Anterior cingulate cortex (tissue), 58 donors: Measurements from ENCODE around the gene AUH.
A peak's percentile ranks its signal among the peaks of the same experiment; 100 is the strongest.

Source experiments
- DNase-seq, 58 donors: peaks; one replicate each; lab custom pipeline; 2025; lab: John Stamatoyannopoulos, UW

AUH gene

DNA sequence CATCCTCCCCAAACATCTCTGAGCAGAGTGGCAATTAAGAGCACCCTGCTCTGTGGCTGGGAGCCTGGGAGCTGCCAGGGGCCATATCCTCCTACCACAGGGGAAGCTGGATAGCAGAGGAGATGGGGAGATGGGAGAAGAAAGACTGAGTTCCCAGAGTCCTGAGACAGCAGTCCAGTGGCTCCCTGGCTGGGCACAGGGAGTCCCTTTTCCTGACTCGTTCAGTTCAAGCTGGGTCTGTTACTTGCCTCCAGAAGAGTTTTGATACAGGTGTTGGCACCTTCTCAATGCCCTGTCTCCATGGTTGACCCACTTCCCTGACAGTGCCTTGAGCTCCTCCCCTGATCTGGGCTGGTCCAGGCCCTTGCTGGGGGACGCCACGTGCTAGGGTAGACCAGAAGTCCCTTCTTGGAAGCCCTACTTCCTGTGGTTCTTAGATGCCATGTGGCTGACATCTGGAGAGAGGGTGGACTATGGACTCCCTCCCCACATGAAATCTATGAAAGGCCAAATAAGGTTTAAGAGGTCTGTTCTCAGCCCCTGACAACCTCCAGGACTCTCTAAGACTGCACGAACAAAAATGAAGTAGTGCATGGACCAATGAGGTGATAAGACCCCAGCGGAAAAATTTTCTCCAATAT is 166.2 kb downstream of the AUH start:
- no peak for DNase-seq

DNA sequence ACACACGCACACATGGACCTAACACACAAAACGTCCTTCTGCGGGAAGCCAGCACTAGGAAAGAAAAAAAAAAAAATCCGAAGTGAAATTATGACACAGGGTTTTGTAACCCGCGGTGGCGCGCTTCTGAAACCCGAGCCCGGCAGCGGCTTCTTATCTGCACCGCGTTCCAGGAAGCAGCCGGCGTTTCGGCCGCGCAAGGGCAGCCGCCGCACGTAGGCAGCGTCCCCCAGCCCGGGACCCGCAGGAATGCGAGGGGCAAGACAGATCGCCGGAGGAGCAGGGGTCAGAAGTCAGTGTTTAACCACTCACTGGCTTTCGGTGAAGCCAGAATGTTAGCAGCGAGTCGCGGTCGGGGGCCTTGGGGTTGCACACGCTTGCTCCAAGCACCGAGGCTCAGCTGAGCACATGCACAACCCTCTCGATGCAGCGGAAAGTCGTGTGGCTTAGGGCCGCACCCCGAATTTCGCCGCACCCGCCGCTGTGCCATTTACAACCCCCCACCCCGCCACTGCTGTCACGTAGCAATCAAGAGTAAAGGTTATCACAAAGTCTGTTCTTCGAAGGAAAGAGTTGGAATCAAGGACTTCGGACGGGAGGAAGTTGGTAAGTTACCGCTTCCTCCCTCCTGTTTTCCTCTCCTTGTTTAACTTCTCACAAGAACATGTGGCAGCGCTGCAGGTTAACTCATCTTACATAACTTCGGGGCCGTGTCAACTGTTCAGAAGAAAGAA is 167.9 kb downstream of the AUH start:
- peak in 39 of 58 donors; percentile 13 to 74 (median 44) for DNase-seq

DNA sequence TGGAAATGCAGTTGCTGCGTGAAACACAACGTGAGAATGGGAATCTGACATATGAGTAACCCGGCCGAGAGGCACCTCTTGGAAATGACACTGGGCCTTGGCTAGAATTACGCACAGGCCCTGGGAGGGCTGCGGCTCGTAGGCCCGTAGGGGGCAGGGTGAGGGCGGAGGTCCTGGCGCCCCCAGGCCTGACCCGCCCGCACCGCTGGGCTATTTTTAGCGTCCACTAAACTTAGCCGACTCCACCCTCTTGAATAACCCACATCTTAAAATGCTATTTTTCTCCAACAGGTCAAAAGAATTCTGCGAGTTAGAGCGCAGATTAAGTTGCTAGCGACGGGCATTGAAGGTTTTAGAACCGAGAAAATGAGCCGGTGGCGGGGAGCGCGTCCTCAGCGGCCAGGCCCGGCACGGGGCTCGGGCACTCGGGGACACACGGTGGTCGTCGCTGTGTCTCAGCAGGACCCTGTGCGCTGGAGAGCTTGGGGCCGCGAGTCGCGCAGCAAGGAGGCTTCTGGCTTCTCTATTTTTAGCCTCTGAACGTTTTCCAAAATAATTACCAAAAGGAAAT is 168.5 kb downstream of the AUH start:
- peak in 27 of 58 donors; percentile 13 to 73 (median 33) for DNase-seq

DNA sequence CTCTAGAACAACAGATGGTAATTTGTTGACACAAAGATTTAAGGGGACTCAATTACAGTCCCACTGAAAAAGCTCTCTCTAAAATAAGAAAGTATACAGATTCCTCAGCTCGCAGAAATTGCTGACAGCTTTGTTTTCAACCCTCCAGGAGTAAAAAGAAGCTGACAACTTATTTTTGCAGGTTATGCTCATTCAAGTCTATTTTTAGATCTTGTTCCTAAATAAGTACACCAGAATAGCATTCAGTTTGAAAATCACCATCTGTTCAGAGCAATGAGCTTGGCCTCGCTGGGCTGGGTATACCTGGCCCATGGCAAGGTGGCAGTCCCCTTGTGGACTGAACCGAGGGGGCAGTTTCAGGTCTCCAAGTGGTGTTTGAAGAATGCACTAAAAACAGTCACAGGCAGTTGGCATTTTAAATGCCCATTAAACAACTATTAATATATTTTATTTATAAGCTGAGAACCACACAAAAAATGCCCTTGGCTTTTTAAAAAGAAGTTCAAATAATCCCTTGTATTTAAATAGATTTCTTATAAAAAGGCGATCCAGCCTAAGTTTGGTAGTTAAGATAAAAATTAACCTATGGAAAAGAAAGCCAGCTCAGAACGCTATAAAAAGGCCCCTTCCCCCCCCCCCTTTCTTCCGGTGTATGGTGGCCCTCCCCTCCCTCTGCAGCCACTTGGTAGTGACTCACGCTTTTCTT is 169.2 kb downstream of the AUH start:
- no peak for DNase-seq

DNA sequence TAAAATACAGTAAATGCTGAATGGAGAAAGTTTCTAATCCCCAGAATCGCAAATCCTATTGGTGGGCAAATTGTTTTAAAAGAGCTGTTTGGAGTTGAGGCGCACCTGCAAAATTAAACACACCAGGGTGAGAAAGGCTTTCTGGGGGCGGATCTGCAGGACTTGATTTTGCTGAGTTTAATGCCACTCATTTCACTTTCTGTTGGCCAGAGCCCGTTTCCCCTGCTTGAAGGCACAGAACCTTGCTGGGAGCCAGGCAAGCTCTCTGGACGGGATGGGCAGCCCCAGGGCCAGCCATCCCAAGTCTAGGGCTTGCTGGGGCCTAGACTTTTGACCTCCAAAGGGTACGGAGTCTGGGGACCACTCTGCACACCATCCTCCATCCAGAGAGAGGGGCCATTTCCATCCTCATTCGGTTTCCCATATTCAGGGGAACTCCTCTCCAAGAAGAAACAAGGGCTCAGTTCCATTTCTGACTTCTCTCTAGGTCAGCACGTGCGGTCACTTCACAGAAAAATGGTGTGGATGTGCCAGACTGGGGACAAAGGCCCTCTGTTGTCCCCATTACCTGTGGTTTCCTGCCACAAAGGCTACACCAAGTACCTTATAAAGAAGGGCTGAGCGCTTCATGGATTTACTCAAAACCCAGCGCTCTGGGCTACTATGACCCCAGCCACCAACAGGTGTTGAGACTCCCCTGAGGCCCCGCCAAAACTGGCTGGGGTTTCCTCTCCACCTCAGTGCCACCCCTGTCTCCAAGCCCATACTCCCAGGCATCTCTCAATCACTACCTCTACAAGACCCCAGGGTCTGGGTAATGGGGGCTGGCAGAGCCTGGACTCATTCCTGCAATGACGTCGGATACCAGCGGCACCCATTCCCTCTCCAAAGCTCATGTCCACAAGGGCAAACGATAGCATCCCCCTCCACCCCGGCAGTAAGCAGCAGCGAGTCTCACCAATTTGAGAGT is 170.0 kb downstream of the AUH start:
- DNase-seq: no peak

DNA sequence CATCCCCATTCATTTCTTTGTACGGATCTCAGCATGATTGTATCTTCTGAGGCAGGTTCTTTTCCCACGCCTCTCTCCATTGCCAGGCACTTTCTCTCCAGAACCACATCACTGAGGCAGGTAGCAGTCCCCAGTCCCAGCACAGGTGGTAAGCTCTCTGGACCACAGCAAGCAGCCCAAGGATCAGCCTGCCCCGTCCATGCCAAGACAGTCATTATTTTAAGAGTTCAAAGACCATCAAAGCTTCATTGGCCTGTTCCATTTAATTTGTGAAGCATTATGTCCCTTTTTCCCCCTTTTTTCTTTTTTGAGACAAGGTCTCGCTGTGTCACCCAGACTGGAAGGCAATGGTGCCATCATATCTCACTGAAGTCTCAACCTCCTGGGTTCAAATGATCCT is 171.7 kb downstream of the AUH start:
- no peak for DNase-seq

DNA sequence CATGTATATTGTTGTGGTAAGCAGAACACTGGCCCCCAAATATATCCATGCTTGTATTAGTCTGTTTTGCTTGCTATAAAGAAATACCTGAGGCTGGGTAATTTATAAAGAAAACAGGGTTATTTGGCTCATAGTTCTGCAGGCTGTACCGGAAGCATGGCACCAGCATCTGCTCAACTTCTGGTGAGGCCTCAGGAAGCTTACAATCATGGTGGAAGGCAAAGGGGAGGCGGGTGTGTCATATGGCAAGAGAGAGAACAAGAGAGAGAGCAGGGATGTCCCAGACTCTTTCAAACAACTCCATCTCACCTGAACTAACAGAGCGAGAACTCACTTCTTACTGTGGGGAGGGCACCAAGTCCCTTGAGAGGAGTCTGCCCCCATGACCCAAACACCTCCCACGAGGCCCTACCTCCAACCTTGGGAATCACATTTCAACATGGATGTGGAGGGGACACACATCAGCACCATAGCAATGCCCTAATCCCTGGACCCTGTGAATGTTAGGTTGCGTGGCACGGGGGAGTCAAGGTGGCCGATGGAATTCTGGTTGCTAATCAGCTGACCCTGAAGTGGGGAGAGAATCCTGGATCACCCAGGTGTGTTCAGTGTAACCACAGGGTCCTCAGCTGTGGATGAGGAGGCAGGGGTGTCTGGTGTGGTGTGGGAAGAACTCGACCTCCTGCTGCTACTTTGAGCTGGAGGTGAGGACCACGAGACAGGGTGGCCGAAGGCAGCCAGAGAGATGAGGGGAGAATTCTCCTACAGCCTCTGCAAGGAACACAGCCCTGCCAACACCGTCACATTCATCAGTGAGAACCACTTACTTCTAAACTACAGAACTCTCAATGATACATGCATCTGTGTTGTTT is 172.8 kb downstream of the AUH start:
- no peak for DNase-seq

DNA sequence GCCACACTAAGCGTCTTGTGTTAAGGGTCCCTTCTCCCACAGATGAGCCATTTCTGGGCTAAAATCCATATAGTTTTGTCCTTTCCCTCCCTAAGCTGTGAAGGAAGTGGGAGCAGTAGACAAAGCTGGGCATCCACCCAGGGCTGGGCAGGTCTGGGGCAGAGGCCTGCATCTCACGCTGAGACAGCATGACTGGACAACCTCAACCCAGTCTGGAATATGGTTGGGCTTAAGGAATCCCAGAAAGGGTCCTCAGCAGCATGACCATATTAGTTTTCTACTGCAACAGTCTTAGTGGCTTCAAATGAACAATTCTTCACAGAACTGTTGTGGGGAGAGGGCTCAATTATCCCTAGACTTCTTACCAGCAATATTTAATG is 173.8 kb downstream of the AUH start:
- DNase-seq: no peak

DNA sequence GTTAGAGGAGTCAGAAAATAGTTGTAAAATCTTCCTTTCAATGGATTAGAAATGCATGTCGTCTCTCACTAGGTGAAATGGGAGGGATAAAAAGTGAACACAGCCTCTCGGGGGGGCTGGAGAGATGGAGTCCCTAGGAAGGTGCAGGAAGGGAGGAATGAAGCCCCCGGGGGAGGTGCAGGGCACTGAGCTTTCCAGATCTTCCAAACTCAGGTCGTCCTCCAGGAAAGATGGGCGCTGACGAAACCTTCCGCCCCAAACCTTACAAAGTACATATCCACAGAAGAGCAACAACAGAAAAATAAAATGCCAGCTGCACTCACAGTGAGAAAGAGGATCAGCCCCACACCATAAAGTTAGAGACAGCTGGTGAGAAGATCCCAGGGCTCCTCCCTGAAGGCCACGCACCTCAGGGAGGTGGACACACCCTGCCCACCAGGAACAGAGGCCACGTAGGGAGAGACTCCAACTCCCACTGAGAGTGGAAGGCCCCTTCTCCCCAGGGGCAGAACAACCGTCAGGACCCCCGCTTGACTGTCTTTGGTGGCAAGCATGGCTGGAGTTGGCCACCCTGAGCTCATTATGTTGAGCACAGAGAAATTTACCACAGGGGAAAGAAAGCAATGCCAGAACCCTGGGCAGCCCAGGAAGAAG is 174.3 kb downstream of the AUH start:
- DNase-seq: no peak

DNA sequence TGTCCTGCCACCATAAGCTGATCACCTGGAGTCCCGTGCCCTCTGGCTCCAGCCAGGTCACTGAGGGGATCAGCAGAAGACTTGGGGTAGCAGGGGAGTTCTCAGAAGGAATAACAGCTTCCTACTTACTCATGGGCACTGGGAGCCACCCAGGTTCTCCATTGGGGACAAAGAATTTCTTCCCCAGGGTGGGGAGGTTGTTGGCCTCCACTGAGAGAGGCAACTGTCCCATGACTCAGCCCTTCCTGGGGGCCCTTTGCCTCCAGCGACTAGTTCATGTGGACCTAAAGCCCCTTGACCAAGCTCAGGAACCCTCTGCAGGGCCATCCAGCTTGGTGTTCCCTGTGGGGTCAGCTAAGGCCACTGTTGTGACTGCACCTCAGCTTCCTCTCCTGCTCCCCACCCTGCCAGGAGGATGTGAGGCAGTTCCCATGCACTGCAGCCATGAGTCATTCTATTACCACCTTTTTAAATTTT is 175.0 kb downstream of the AUH start:
- no peak for DNase-seq

DNA sequence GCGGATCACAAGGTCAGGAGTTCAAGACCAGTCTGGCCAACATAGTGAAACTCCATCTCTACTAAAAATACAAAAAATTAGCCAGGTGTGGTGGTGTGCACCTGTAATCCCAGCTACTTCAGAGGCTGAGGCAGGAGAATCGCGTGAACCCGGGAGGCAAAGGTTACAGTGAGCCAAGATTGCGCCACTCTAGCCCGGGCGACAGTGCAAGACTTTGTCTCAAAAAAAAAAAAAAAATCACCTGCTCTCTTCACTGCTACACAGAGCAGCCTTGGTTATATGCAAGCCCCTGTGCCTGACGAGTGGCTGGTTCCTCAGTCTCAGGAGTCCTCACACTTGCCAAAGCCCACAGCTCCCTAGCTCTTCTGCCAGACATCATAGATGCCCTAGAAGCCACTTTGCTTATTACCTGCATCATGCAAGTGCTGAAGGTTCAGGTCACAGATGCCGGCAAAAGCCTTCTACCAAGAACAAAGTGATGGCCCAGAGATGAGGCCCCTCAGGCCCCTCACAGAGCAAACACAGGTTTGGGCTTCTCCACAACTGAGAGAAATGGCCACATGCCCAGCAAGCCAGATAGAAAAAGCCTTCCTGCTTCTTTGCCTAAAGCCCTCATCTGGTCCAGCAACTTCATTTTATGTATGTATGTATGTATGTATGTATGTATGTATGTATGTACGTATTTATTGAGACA is 176.4 kb downstream of the AUH start:
- no peak for DNase-seq

DNA sequence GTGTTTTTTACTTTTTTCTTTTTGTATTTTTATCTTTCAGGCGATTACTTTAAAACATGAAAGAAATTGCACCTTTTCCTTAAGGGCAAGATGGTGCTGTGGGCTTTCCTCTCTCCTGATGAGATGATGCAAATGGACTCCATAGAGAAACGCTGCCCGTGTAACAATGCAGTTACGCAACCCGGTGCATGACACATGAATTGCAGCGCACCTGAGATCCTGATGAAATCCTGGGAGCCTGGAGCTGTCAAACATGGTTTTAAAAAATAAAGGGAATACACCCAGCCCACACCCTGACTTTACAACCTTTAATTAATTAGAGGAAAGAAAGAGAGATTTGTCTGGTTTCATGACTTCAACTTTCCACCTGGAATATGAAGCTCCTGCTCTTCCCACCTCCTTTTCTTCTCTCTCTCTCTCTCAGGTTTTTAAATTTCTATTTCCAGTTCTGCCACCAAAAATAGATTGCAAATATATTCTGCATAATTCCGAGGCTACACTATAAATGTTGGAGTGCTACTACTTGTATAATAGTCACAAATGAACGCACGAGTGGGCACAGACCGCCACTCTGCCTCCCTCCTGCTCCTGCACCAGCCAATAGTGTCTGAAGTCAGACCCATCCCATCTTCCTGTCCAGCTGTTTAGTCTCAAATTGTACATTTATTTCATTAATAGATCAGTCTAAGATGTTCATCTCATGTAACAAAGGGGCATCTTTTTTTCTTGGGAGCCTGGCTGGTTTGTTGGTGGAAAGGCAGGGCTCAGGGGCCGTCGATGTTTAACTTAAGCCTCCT is 179.1 kb downstream of the AUH start:
- no peak for DNase-seq

DNA sequence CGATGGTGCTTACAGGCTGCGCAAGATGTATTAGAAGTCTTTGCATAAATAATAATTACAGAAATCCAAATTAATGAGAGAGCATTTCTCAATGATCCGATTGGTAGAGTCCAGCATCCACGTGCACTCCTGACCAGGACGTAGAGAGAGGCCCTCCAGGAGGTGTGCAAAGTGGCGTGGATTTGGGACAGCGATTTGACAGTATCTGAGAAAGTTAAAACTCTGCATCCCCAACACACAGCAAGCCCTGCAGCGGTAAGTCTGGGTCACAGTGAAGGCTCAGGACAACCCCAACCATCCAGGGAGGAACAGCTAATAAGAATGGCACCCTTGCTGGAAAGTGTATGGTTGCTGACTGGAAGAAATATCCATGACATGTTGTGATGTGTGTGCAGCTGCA is 180.2 kb downstream of the AUH start:
- DNase-seq: no peak

DNA sequence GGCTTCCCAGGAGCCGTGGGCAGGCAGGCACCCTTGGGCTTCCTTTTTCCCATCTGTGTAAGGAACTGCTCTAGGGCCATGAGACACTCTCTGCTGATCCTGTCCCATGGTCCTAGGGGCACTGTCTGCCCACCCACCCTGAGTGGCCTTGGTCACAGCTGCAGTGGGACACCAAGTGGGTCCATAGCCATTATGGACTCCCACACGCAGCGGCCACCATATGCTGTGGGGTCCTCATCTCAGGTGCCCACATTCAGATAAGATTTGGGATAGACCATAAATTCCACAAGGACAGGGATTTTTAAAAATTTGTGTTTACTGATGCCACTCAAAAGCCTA is 180.8 kb downstream of the AUH start:
- no peak for DNase-seq

DNA sequence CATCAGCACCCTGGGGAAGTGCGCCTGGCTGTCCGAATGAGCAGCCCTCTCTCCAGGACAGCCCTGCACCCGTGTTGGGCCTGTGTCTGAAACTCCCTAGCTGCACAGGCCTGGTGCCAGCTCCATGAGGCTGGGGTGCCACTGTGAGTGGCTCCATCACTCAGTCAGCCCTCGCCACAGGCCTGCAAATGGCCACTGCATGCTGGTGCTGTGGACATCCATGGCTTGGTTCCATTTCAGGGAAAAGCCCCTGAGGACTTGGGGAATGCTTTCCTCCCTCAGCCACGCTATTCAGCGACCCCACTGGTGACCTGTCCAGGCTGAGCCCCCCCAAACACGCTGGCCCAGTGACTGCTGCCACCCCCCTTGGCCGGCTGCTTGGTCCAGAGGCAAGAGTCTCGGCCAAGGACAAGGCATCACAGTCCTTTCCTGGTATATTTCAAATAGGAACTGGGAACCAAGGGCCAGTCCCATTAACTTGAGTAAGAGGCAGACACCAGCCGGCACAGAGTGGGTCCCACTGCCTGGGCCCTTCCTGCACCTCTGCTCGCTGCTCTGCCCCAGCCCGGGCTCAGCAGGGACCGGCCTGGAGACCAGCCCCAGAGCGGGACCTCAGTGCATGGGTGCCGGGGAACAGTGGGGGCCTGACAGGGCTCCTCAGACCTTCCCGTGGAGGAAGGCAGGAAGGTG is 181.3 kb downstream of the AUH start:
- no peak for DNase-seq

DNA sequence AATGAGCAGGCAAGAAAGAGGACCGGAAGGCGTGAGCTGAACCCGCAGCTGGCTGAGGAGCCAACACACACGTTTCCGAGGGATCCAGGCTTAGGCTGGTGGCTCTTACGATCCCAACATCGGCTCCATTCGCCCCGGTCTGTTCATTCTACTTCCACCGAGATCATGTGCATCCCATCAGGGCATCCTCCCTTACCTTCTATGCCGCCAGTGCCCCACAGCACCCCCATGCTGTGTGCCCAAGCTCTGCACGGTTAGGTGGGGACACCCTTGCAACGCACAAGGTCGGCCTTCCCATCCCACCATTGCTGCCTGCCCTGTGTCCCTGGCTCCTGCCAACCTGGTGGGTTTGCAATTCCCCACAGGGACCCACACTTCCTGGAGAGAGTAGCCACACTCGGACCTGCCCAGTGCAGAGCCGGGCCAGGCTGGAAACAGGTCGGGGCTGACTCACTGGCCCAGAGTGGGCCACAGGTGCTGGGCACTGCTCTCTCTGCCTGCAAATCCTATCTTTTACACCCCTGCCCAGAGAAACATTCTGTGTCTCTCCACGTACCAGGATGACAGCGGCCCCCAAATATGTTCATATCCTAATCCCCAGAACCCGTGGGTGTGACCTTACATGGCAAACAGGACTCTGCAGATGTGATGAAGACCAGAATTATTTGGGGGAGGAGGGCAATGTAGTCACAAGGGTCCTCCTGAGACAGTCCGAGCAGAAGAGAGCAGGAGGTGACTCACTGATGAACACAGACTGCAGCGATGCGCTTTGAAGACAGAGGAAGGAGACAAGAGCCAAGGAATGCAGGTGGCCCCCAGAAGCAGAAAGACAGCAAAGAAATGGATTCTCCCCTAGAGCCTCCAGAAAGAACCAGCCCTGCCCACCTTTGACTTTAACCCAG is 182.2 kb downstream of the AUH start:
- no peak for DNase-seq
